A549 (cell line): ENCODE results near the gene LRRC4C. TPM values are rescaled to one million over a fixed set of nuclear protein-coding genes. Genes with fewer than 3 reads are reported as not detected.

Source experiments
- ATAC-seq, 2 experiments: fragments of 200-7000 bp in 1 of 2; fragments of >200 bp in 1 of 2; cut with Nextera tagmentation in 1 of 2; cut with Tn5 transposase in 1 of 2; 3 replicates each; pipeline versions ENCODE4 v1.8.0 to v1.9.1; 2018 to 2020; ENCODE audit warnings: mild to moderate bottlenecking in 1 of 2, moderate library complexity in 1 of 2
- CTCF ChIA-PET: fragments of 300-600 bp; sonication (Branson Sonifier 250); formaldehyde crosslinking; extraction: SDS; loops from one replicate; lab custom pipeline; 2021; ENCODE audit warnings: antibody characterized with exemption, inconsistent platforms; lab: Yijun Ruan, JAX
- POLR2A ChIA-PET: fragments of 350-600 bp; formaldehyde crosslinking; extraction: SDS; loops from one replicate; lab custom pipeline; 2021; ENCODE audit warnings: antibody characterized with exemption, inconsistent platforms; lab: Yijun Ruan, JAX
- DNase-seq, 2 experiments: peaks; one replicate each; pipeline versions ENCODE4 v3.0.0 to v3.0.0-alpha.2; 2011 to 2016; ENCODE audit warnings: low read depth in 1 of 2, low spot score in 1 of 2
- FAIRE-seq: peaks from 2 replicates; lab custom pipeline; 2011; peaks lifted over from hg19 to GRCh38; lab: Jason Lieb, UNC
- H3K27ac ChIP-seq, 2 experiments: fragments of >200 bp; sonication (Bioruptor Twin); formaldehyde crosslinking; 3 replicates each; pipeline ENCODE4 v1.5.1; 2016 to 2017
- H3K4me1 ChIP-seq: fragments of >200 bp; sonication (Bioruptor Twin); formaldehyde crosslinking; 3 replicates; pipeline ENCODE4 v1.6.1; 2016
- H3K4me2 ChIP-seq: fragments of >200 bp; sonication (Bioruptor Twin); formaldehyde crosslinking; 3 replicates; pipeline ENCODE4 v1.6.1; 2016
- H3K4me3 ChIP-seq: fragments of >200 bp; sonication (Bioruptor Twin); formaldehyde crosslinking; 3 replicates; pipeline ENCODE4 v1.5.1; 2016
- H3K9me3 ChIP-seq: fragments of >200 bp; sonication (Bioruptor Twin); formaldehyde crosslinking; 3 replicates; pipeline ENCODE4 v1.6.1; 2016
- BHLHE40 ChIP-seq: IDR thresholded peaks from 2 replicates; pipeline ENCODE4 v1.6.1; 2012; ENCODE audit warnings: low read depth, low read length, inconsistent platforms
- CHD2 ChIP-seq: fragments of 150-350 bp; IDR thresholded peaks from 2 replicates; pipeline ENCODE4 v1.6.1; 2014; ENCODE audit warnings: low read length; ENCODE audit not compliant: partially characterized antibody
- CHD4 ChIP-seq: fragments of 200-600 bp; sonication (generic); IDR thresholded peaks from 2 replicates; pipeline ENCODE4 v1.6.1; 2016; ENCODE audit warnings: antibody characterized with exemption, mild to moderate bottlenecking, borderline replicate concordance
- EHMT2 ChIP-seq: fragments of 200-600 bp; sonication (generic); IDR thresholded peaks from 2 replicates; pipeline ENCODE4 v1.6.1; 2016; ENCODE audit warnings: antibody characterized with exemption, low read depth, mild to moderate bottlenecking, moderate library complexity
- HEYL ChIP-seq: fragments of 250-450 bp; sonication (Bioruptor Pico); IDR thresholded peaks from 2 replicates; pipeline ENCODE4 v1.8.0; 2021; ENCODE audit warnings: mild to moderate bottlenecking, moderate library complexity
- KDM1A ChIP-seq: fragments of 200-600 bp; sonication (generic); IDR thresholded peaks from 2 replicates; pipeline ENCODE4 v1.6.1; 2016; ENCODE audit warnings: low read depth, mild to moderate bottlenecking
- MYC ChIP-seq: IDR thresholded peaks from 2 replicates; pipeline ENCODE4 v1.6.1; 2012; ENCODE audit warnings: mild to moderate bottlenecking, inconsistent platforms, low read length, improper control_type of control experiment, borderline replicate concordance
- NR3C1 ChIP-seq: fragments of >200 bp; sonication (Bioruptor Twin); formaldehyde crosslinking; IDR thresholded peaks from 3 replicates; pipeline ENCODE4 v1.6.1; 2017
- POLR2AphosphoS2 ChIP-seq: conservative IDR thresholded peaks from 2 replicates; pipeline ENCODE4 v1.6.1; 2012; ENCODE audit warnings: low read length, improper control_type of control experiment, inconsistent platforms
- RNF2 ChIP-seq: fragments of 200-600 bp; sonication (generic); IDR thresholded peaks from 2 replicates; pipeline ENCODE4 v1.6.1; 2016; ENCODE audit warnings: low read depth, mild to moderate bottlenecking, antibody characterized with exemption, moderate library complexity, borderline replicate concordance
- SREBF2 ChIP-seq: fragments of 450-650 bp; IDR thresholded peaks from 2 replicates; pipeline ENCODE4 v1.6.1; 2014; ENCODE audit warnings: mild to moderate bottlenecking, moderate library complexity
- TP53 ChIP-seq: fragments of 250-450 bp; sonication (Bioruptor Pico); IDR thresholded peaks from 2 replicates; pipeline ENCODE4 v1.5.0; 2021; ENCODE audit warnings: mild to moderate bottlenecking, moderate library complexity
- ZC3H11A ChIP-seq: fragments of 450-650 bp; IDR thresholded peaks from 2 replicates; pipeline ENCODE4 v1.6.1; 2014; ENCODE audit warnings: antibody characterized with exemption, mild to moderate bottlenecking
- ZFP36 ChIP-seq: fragments of 450-650 bp; IDR thresholded peaks from 2 replicates; pipeline ENCODE4 v1.6.1; 2014; ENCODE audit warnings: borderline replicate concordance; ENCODE audit not compliant: partially characterized antibody
- ZNF302 ChIP-seq: fragments of 250-450 bp; sonication (Bioruptor Pico); IDR thresholded peaks from 2 replicates; pipeline ENCODE4 v1.9.0; 2021; ENCODE audit warnings: inconsistent platforms, mild to moderate bottlenecking, moderate library complexity
- WGBS: methylation state at CpG from one replicate; pipeline ENCODE4 v1.1.6; 2017; ENCODE audit errors: missing lambda C conversion rate; 5-methylcytosine and 5-hydroxymethylcytosine counted together
- polyA plus RNA-seq, 4 experiments: library from polyadenylated mRNA; depleted of rRNA in 3 of 4; stranded (reverse); fragments of >200 nt; fragmentation: RNase III in 1 of 4; extraction: RNeasy Plus Mini Kit Qiagen cat#74134 plus additional on column Dnase treatment in 1 of 4; gene quantifications; 2 replicates in 3 of 4; 3 replicates in 1 of 4; pipeline ENCODE4 v1.2.3, GENCODE V29; 2011 to 2017
- TF ChIP-seq, protein P1 (sequence below): IDR thresholded peaks from 2 replicates; pipeline ENCODE4 v1.6.1; 2012; ENCODE audit warnings: low read depth, borderline replicate concordance
- TF ChIP-seq, protein P2 (sequence below): fragments of >200 bp; sonication (Bioruptor Twin); formaldehyde crosslinking; IDR thresholded peaks from 2 replicates; pipeline ENCODE4 v1.6.1; 2016
- TF ChIP-seq, protein P3 (sequence below): fragments of 150-350 bp; IDR thresholded peaks from 2 replicates; pipeline ENCODE4 v1.6.1; 2014; ENCODE audit warnings: low read depth, mild to moderate bottlenecking, low read length

The LRRC4C gene
- polyA plus RNA-seq, 2 of the 4 experiments (the other 2 are of a cell fraction) = not detected

DNA sequence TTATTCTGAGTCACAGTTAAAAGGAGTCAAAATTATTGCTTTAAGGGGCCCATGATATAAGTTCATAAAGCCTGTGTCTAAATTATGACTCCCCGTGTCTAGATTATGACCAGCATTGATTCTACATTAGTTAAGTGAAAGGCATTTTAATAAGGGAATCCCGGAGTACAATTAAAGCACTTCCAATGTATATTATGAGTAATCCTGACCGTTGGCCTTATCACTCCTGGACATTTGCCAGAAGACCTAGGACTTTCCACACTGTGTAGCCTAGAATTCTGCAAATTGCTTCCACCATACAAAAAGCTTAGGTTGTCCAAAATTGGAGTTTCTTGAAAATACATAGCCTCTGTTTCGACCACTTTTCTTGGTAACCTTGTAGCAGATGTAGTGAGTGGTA lies 1292.6 kb downstream of the LRRC4C start:
- TF ChIP-seq EHMT2 = no peak
- ATAC-seq (no peak), FAIRE-seq (no peak), DNase-seq (no peak)
- POLR2A ChIA-PET = no interaction called here
- Histone ChIP-seq H3K4me3 (no peak overlapping the region), H3K4me2 (no peak overlapping the region), H3K9me3 (no peaks in the 10 kb centered on the region), H3K27ac (no peak overlapping the region), H3K4me1 (no peaks in the 10 kb centered on the region)
- CTCF ChIA-PET = no interaction called here
- 0% methylated on average over 4 of the region's 4 CpGs for WGBS

DNA sequence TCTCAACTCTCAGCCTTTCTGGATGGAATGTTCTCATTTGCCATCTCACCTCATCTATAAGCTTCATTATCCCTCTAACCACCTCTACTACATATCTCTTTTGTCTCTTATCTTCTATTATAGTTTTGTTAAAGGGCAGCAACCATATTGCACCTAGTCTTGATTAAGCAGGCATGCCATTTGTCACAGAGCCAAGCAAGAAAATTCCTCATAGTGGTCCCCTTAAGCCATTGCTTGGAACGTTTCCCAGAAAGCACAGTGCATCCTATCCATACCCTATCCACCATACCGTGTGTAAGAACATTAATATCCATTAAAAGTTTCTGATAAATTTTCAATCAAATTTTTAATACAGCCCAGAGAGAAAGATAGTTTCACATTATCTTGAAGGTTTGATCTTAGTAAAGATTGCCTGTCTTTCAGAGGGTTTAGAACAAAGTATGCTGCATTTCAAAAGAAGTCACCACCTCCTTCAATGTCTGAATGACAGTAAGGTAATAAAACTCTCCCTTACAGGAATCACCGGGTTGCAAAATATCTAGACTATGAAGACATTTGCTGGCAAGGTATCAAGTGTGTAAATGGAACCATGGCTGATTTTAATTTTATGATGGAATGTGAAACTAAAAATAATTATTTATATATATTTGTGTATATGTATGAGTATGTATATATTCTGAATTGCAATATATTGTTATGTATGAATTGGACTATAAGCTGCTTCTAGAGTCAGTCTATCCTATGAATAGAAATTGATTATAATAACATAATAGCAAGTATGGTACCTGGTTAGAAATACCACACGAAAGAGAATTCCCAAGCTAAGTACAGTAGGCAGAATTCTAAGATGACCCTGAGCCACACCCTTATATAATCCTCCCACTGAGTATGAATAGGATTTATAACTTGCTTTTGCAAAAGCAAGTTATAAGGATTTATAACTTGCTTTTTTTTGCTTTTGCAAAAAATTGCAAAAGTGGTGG lies 1296.3 kb downstream of the LRRC4C start:
- Histone ChIP-seq H3K9me3 (no peaks in the 10 kb centered on the region), H3K4me3 (no peak overlapping the region), H3K4me2 (no peak overlapping the region), H3K27ac (no peak overlapping the region), H3K4me1 (no peaks in the 10 kb centered on the region)
- ATAC-seq (no peak), DNase-seq (no peak), FAIRE-seq (no peak)
- 17% methylated on average over 4 of the region's 4 CpGs for WGBS
- TF ChIP-seq ZFP36 (no peak), RNF2 (no peak), CHD4 (no peak), POLR2AphosphoS2 (no peak), NR3C1 (no peak), CHD2 (no peak), ZNF302 (CRISPR knock-in tag) (no peak), HEYL (CRISPR knock-in tag) (no peak), SREBF2 (no peak), MYC (no peak), BHLHE40 (no peak), ZC3H11A (no peak), KDM1A (no peak)
- TF ChIP-seq, protein P1, sequence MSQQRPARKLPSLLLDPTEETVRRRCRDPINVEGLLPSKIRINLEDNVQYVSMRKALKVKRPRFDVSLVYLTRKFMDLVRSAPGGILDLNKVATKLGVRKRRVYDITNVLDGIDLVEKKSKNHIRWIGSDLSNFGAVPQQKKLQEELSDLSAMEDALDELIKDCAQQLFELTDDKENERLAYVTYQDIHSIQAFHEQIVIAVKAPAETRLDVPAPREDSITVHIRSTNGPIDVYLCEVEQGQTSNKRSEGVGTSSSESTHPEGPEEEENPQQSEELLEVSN = no peak
- TF ChIP-seq, protein P2, sequence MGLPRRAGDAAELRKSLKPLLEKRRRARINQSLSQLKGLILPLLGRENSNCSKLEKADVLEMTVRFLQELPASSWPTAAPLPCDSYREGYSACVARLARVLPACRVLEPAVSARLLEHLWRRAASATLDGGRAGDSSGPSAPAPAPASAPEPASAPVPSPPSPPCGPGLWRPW = no peak
- TF ChIP-seq, protein P3, sequence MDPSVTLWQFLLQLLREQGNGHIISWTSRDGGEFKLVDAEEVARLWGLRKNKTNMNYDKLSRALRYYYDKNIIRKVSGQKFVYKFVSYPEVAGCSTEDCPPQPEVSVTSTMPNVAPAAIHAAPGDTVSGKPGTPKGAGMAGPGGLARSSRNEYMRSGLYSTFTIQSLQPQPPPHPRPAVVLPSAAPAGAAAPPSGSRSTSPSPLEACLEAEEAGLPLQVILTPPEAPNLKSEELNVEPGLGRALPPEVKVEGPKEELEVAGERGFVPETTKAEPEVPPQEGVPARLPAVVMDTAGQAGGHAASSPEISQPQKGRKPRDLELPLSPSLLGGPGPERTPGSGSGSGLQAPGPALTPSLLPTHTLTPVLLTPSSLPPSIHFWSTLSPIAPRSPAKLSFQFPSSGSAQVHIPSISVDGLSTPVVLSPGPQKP = no peak
- ChIA-PET POLR2A (no interaction called here), CTCF (no interaction called here)

DNA sequence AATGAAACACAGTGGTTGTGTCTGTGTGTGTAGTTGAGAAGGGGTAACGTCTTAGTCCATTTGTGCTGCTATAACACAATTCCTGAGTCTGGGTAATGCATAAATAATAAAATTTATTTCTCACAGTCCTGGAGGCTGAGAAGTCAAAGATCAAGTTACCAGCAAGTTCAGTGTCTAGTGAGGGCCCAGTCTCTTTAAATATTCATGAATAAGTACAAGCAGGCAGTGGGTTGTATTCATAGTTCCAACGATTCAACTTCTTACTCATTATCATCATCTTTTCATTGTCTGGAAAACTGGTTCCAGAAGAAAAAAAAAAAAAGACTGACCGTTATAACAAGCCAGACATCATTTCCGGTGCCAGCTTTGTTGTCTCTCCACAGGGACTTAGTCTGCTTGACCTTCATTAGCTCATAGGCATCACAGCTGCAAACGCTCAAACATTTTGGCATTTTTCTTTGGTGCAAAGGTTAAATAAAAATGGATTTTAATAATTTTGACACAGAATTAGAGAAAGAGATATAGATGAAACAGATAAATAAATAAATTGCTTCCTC lies 1297.5 kb downstream of the LRRC4C start:
- Histone ChIP-seq H3K4me3 (no peak overlapping the region), H3K27ac (no peak overlapping the region), H3K9me3 (no peaks in the 10 kb centered on the region), H3K4me1 (no peaks in the 10 kb centered on the region), H3K4me2 (no peak overlapping the region)
- ChIA-PET POLR2A (no interaction called here), CTCF (no interaction called here)
- FAIRE-seq (no peak), DNase-seq (no peak), ATAC-seq (no peak)
- no peak for TF ChIP-seq TP53 (CRISPR knock-in tag)
- 6% methylated on average over 5 of the region's 5 CpGs for WGBS
